Astrocyte of the hippocampus (primary cell): ENCODE measurements around the gene ABTB1.

Experiments
- DNase-seq: peaks from one replicate; pipeline ENCODE4 v3.0.0; 2011; ENCODE audit warnings: low read depth, low spot score

Gene ABTB1

GRCh38 chr3:127719369-127719768 is 46.6 kb downstream of the ABTB1 start:
- no peak for DNase-seq

GRCh38 chr3:127720161-127720823 is 47.5 kb downstream of the ABTB1 start:
- no peak for DNase-seq

GRCh38 chr3:127720985-127721935 is 48.5 kb downstream of the ABTB1 start:
- no peak for DNase-seq

GRCh38 chr3:127722091-127722784 is 49.5 kb downstream of the ABTB1 start:
- no peak for DNase-seq

GRCh38 chr3:127723011-127723567 is 50.3 kb downstream of the ABTB1 start:
- no peak for DNase-seq

- no peak for DNase-seq
Observed at GRCh38 chr3:127726894-127727293, 54.1 kb downstream of the ABTB1 start.

GRCh38 chr3:127728417-127729015 is 55.8 kb downstream of the ABTB1 start:
- no peak for DNase-seq

GRCh38 chr3:127729556-127730056 is 56.9 kb downstream of the ABTB1 start:
- DNase-seq: peak; percentile 72

GRCh38 chr3:127730171-127730570 is 57.4 kb downstream of the ABTB1 start:
- no peak for DNase-seq
